ENCODE measurements around the gene CNGA1.
A peak's percentile ranks its signal among the peaks of the same experiment; 100 is the strongest.
"Not testable (repeated sequence)": the region's sequence is repeated elsewhere in the genome, so short reads cannot be mapped to it uniquely, and the experiment has no call there.

The CNGA1 gene

DNA sequence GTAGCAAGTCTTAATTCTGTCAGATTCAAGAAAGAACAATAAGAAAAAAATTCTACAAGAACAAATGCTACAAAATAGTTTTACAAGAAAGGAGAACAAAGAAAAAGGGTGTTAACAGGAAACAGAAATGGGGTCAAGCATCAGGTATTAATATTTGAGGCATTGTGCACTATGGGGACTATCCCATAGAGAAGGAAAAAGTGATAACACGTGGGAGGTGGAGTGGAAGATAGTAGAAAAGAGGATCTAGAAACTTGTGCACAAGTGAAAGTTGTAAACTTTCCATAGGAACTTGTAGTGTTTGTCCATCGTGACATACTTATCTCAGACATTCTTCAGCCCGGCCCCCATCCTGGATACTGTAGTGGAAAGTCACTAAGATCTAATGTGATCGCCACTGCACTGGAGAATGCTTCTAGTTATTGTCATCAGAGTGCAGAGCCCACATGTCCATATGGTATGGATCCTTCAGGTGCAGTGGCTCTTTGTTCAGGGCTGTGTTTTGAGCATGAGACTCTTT lies 86.7 kb downstream of the CNGA1 start:
- no peak overlapping the region for H3K4me3 ChIP-seq (ENCODE audit: low read depth, low read length)
- TF ChIP-seq, protein P1, sequence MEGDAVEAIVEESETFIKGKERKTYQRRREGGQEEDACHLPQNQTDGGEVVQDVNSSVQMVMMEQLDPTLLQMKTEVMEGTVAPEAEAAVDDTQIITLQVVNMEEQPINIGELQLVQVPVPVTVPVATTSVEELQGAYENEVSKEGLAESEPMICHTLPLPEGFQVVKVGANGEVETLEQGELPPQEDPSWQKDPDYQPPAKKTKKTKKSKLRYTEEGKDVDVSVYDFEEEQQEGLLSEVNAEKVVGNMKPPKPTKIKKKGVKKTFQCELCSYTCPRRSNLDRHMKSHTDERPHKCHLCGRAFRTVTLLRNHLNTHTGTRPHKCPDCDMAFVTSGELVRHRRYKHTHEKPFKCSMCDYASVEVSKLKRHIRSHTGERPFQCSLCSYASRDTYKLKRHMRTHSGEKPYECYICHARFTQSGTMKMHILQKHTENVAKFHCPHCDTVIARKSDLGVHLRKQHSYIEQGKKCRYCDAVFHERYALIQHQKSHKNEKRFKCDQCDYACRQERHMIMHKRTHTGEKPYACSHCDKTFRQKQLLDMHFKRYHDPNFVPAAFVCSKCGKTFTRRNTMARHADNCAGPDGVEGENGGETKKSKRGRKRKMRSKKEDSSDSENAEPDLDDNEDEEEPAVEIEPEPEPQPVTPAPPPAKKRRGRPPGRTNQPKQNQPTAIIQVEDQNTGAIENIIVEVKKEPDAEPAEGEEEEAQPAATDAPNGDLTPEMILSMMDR (IDR thresholded peaks at IDR 0.05; ENCODE audit: borderline replicate concordance, insufficient read depth, low read depth, low read length), result no peak

DNA sequence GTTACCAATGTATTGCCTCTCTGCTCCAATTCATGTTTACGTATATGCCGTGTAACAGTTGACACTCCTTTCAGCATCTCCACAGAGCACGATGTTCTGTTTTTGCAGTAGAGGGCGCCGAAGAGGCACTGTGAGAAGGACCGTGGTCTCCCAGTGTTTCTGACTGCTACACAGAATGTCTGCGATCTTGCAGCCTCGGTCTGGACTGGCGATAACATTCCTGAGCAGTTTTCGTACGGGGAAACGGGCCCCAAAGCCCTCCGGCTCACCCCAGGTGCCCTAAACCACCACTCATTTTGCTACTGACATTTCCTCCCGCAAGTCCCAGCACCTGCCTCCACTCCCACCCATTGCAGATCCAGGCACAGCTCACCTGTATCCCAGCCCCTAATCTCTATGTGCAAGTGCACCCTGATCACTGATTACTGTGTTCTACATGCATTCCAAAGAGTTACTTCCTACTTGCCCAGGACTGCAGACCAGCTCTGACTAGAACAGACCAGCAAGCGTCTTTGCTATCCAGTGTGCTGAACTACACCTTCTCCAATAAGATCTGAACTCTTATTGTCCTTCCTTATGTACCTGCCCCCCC lies 89.7 kb downstream of the CNGA1 start:
- TF ChIP-seq, protein P1 (IDR thresholded peaks at IDR 0.05; ENCODE audit: borderline replicate concordance, insufficient read depth, low read depth, low read length), result peak; percentile 83

DNA sequence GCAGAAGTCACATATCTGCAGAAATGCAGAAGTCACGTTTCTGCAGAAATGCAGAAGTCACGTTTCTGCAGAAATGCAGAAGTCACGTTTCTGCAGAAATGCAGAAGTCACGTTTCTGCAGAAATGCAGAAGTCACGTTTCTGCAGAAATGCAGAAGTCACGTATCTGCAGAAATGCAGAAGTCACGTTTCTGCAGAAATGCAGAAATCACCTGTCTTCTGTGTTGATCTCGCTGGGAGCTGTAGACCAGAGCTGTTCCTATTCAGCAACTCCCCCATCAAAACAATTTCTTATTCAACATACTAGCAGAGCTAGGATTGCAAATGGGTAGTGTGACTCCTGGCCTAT lies 93.2 kb downstream of the CNGA1 start:
- H3K4me3 ChIP-seq (ENCODE audit: low read depth, low read length), result not testable (repeated sequence)

More for the DNA sequence above, 89.7 kb downstream of the CNGA1 start:
- no peak overlapping the region for H3K4me3 ChIP-seq (ENCODE audit: low read depth, low read length)

DNA sequence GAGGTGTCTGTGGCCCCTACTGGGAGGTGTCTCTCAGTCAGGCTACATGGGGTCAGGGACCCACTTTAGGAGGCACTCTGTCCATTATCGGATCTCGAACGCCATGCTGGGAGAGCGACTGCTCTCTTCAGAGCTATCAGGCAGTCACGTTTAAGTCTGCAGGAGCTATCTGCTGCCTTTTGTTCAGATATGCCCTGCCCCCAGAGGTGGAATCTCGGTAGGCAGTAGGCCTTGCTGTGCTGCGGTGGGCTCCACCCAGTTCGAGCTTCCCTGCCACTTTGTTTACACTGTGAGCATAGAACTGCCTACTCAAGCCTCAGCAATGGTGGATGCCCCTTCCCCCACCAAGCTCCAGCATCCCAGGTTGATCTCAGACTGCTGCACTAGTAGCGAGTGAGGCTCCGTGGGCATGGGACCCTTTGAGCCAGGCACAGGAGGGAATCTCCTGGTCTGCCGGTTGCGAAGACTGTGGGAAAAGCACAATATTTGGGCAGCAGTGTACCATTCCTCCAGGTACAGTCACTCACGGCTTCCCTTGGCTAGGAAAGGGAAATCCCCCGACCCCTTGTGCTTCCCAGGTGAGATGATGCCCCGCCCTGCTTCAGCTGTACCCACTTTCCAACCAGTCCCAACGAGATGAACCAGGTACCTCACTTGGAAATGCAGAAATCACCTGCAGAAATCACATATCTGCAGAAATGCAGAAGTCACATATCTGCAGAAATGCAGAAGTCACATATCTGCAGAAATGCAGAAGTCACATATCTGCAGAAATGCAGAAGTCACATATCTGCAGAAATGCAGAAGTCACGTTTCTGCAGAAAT lies 93.8 kb downstream of the CNGA1 start:
- H3K4me3 ChIP-seq (ENCODE audit: low read depth, low read length), result not testable (repeated sequence)

DNA sequence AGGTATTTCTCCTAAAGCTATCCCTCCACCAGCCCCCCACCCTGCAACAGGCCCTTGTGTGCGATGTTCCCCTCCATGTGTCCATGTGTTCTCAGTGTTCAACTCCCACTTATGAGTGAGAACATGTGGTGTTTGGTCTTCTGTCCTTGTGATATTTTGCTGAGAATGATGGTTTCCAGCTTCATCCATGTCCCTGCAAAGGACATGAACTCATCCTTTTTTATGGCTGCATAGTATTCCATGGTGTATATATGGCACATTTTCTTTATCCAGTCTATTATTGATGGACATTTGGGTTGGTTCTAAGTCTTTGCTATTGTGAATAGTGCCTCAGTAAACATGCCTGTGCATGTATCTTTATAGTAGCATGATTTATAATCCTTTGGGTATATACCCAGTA lies 99.3 kb downstream of the CNGA1 start:
- not testable (repeated sequence) for H3K4me3 ChIP-seq (ENCODE audit: low read depth, low read length)

DNA sequence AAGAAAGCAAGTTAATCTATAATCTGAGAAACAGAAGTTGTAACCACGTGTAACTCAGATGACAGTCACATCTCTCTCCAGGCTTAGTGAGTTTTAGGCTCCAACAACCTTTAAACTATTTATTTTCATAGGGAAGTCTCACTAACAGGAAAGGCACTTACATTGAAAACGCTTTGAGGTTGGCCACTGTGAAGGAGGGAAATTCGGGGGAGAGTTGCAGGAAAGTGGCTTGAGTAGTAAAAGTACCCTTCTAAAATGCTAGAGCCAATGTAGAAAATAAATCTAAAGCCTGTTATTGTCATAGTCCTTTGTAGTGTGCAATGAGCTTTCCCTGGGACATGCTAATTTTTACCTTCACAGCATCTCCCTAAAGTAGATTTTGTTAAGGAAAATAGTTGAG lies 101.1 kb downstream of the CNGA1 start:
- TF ChIP-seq, protein P1 (IDR thresholded peaks at IDR 0.05; ENCODE audit: borderline replicate concordance, insufficient read depth, low read depth, low read length), result no peak
- no peak overlapping the region for H3K4me3 ChIP-seq (ENCODE audit: low read depth, low read length)

DNA sequence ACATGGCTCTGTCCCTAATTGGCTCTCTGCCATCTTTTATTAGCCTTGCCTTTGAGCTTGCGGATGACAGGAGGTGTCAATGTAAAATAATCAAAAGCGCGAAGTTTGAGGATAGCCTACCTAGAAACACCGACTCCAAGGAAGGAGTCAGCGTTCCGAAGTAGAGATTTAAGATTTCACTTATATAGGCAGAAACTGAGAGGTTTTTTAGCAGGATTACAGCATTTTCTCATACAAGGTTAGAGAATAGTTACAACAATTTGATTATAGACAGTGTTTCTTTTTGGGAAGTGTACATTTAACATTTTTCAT lies 101.6 kb downstream of the CNGA1 start:
- TF ChIP-seq, protein P1 (IDR thresholded peaks at IDR 0.05; ENCODE audit: borderline replicate concordance, insufficient read depth, low read depth, low read length), result no peak
- H3K4me3 ChIP-seq (ENCODE audit: low read depth, low read length), result peak overlapping the region; percentile 48

DNA sequence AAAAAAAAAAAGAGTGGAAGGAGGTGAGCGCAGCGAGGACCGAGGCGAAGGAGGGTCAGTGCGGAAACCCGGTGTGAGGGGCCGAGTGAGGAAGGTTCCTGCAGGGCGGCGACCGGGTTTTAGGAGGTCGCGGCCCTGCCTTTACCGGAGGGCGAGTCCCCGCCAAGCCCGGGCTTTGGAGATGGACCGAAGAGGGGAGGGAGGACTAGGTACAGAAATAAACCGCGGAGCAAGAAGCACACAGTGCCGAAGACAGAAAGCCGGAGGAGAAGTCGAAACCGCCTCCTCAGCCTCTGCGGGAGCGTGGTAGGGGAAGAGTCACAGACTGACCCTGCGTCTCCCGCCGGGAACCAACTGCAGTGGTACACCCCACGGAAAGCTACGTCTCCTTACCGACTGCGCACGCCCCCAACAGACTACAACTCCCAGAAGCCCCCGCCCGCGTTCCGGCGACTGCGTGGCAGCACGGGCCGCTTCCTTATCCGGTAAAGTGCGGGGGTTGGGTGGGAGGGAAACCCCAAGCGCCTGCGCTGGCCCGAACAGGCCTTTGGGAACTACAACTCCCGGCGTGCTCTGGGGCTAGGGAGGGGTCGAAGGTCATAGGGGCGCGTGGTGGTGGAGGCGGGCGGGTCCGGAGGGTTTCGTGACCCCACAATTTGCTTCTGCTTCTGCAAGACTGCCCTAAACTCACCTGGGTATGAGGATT lies 102.1 kb downstream of the CNGA1 start, which contains the start of gene NFXL1:
NFXL1 (minus strand) TSS at position 364 of the 706 bp plus-strand sequence. CDS start 380 bp downstream, outside the sequence.
- TF ChIP-seq, protein P1 (IDR thresholded peaks at IDR 0.05; ENCODE audit: borderline replicate concordance, insufficient read depth, low read depth, low read length), result no peak
- peak within 1 kb of the TSS; percentile 97 for H3K4me3 ChIP-seq (ENCODE audit: low read depth, low read length)
